Activated naive CD8-positive, alpha-beta T cell treated with anti-CD3 and anti-CD28 coated beads, Interleukin-2, amount 50 U/mL, for 16 hours (primary cell): ENCODE measurements around the gene NELL1.

Experiments used
- DNase-seq: peaks from one replicate; pipeline ENCODE4 v3.0.0-alpha.2; 2020; ENCODE audit warnings: low read depth, low spot score

The NELL1 gene

GRCh38 chr11:21412652-21413383 lies 743.4 kb downstream of the NELL1 start:
- DNase-seq, result no peak

GRCh38 chr11:21414953-21415352 lies 745.6 kb downstream of the NELL1 start:
- no peak for DNase-seq

GRCh38 chr11:21415606-21416005 lies 746.2 kb downstream of the NELL1 start:
- DNase-seq, result no peak

- no peak for DNase-seq
Measured at GRCh38 chr11:21421711-21422329, 752.4 kb downstream of the NELL1 start.

- no peak for DNase-seq
Measured at GRCh38 chr11:21426931-21427330, 757.5 kb downstream of the NELL1 start.

GRCh38 chr11:21427726-21428125 lies 758.3 kb downstream of the NELL1 start:
- no peak for DNase-seq

- DNase-seq, result no peak
Measured at GRCh38 chr11:21428796-21429195, 759.4 kb downstream of the NELL1 start.

GRCh38 chr11:21429401-21429800 lies 760.0 kb downstream of the NELL1 start:
- DNase-seq, result no peak

- DNase-seq, result no peak
Measured at GRCh38 chr11:21430537-21430936, 761.2 kb downstream of the NELL1 start.

- no peak for DNase-seq
Measured at GRCh38 chr11:21446939-21447590, 777.7 kb downstream of the NELL1 start.

- no peak for DNase-seq
Measured at GRCh38 chr11:21447871-21448270, 778.5 kb downstream of the NELL1 start.

- DNase-seq, result no peak
Measured at GRCh38 chr11:21456186-21456585, 786.8 kb downstream of the NELL1 start.

- no peak for DNase-seq
Measured at GRCh38 chr11:21460082-21460481, 790.7 kb downstream of the NELL1 start.

- no peak for DNase-seq
Measured at GRCh38 chr11:21461701-21462100, 792.3 kb downstream of the NELL1 start.

GRCh38 chr11:21464601-21465193 lies 795.3 kb downstream of the NELL1 start:
- no peak for DNase-seq

GRCh38 chr11:21465203-21465602 lies 795.8 kb downstream of the NELL1 start:
- DNase-seq, result no peak

- no peak for DNase-seq
Measured at GRCh38 chr11:21465920-21466319, 796.5 kb downstream of the NELL1 start.

GRCh38 chr11:21470521-21470920 lies 801.1 kb downstream of the NELL1 start:
- no peak for DNase-seq

- no peak for DNase-seq
Measured at GRCh38 chr11:21472261-21472660, 802.9 kb downstream of the NELL1 start.

- no peak for DNase-seq
Measured at GRCh38 chr11:21474529-21474928, 805.1 kb downstream of the NELL1 start.

GRCh38 chr11:21475276-21475675 lies 805.9 kb downstream of the NELL1 start:
- DNase-seq, result no peak

GRCh38 chr11:21476588-21476987 lies 807.2 kb downstream of the NELL1 start:
- no peak for DNase-seq

- DNase-seq, result no peak
Measured at GRCh38 chr11:21480240-21480639, 810.9 kb downstream of the NELL1 start.
